A549 (cell line): ENCODE measurements around the gene MRRF. TPM values are rescaled to one million over a fixed set of nuclear protein-coding genes. Genes with fewer than 3 reads are reported as not detected.

Experiments used
- ATAC-seq, 2 experiments: fragments of 200-7000 bp in 1 of 2; fragments of >200 bp in 1 of 2; cut with Nextera tagmentation in 1 of 2; cut with Tn5 transposase in 1 of 2; 3 replicates each; pipeline versions ENCODE4 v1.8.0 to v1.9.1; 2018 to 2020; ENCODE audit warnings: mild to moderate bottlenecking in 1 of 2, moderate library complexity in 1 of 2
- CTCF ChIA-PET: fragments of 300-600 bp; sonication (Branson Sonifier 250); formaldehyde crosslinking; extraction: SDS; loops from one replicate; lab custom pipeline; 2021; ENCODE audit warnings: antibody characterized with exemption, inconsistent platforms; lab: Yijun Ruan, JAX
- POLR2A ChIA-PET: fragments of 350-600 bp; formaldehyde crosslinking; extraction: SDS; loops from one replicate; lab custom pipeline; 2021; ENCODE audit warnings: antibody characterized with exemption, inconsistent platforms; lab: Yijun Ruan, JAX
- DNase-seq, 2 experiments: peaks; one replicate each; pipeline versions ENCODE4 v3.0.0 to v3.0.0-alpha.2; 2011 to 2016; ENCODE audit warnings: low read depth in 1 of 2, low spot score in 1 of 2
- FAIRE-seq: peaks from 2 replicates; lab custom pipeline; 2011; peaks lifted over from hg19 to GRCh38; lab: Jason Lieb, UNC
- H3K27ac ChIP-seq, 2 experiments: fragments of >200 bp; sonication (Bioruptor Twin); formaldehyde crosslinking; 3 replicates each; pipeline ENCODE4 v1.5.1; 2016 to 2017
- H3K4me1 ChIP-seq: fragments of >200 bp; sonication (Bioruptor Twin); formaldehyde crosslinking; 3 replicates; pipeline ENCODE4 v1.6.1; 2016
- H3K4me2 ChIP-seq: fragments of >200 bp; sonication (Bioruptor Twin); formaldehyde crosslinking; 3 replicates; pipeline ENCODE4 v1.6.1; 2016
- H3K4me3 ChIP-seq: fragments of >200 bp; sonication (Bioruptor Twin); formaldehyde crosslinking; 3 replicates; pipeline ENCODE4 v1.5.1; 2016
- H3K9me3 ChIP-seq: fragments of >200 bp; sonication (Bioruptor Twin); formaldehyde crosslinking; 3 replicates; pipeline ENCODE4 v1.6.1; 2016
- ATOH8 ChIP-seq: fragments of 250-450 bp; sonication (Bioruptor Pico); IDR thresholded peaks from 2 replicates; pipeline ENCODE4 v1.5.0; 2020; ENCODE audit warnings: low read depth, mild to moderate bottlenecking, moderate library complexity
- BCL3 ChIP-seq: fragments of >200 bp; sonication (Bioruptor Twin); formaldehyde crosslinking; IDR thresholded peaks from 3 replicates; pipeline ENCODE4 v1.6.1; 2016
- CEBPB ChIP-seq, 2 experiments: fragments of >200 bp in 1 of 2; sonication (Bioruptor Twin) in 1 of 2; formaldehyde crosslinking in 1 of 2; IDR thresholded peaks; 2 replicates each; pipeline ENCODE4 v1.6.1; 2012 to 2016
- CHD2 ChIP-seq: fragments of 150-350 bp; IDR thresholded peaks from 2 replicates; pipeline ENCODE4 v1.6.1; 2014; ENCODE audit warnings: low read length; ENCODE audit not compliant: partially characterized antibody
- CHD4 ChIP-seq: fragments of 200-600 bp; sonication (generic); IDR thresholded peaks from 2 replicates; pipeline ENCODE4 v1.6.1; 2016; ENCODE audit warnings: antibody characterized with exemption, mild to moderate bottlenecking, borderline replicate concordance
- EHMT2 ChIP-seq: fragments of 200-600 bp; sonication (generic); IDR thresholded peaks from 2 replicates; pipeline ENCODE4 v1.6.1; 2016; ENCODE audit warnings: antibody characterized with exemption, low read depth, mild to moderate bottlenecking, moderate library complexity
- EP300 ChIP-seq, 2 experiments: fragments of >200 bp; sonication (Bioruptor Twin); formaldehyde crosslinking; IDR thresholded peaks; 2 replicates in 1 of 2; 3 replicates in 1 of 2; pipeline ENCODE4 v1.6.1; 2016 to 2017
- FOSB ChIP-seq: fragments of 250-450 bp; sonication (Bioruptor Pico); IDR thresholded peaks from 2 replicates; pipeline ENCODE4 v1.5.0; 2020; ENCODE audit warnings: mild to moderate bottlenecking, moderate library complexity
- FOXS1 ChIP-seq: fragments of 250-450 bp; sonication (Bioruptor Pico); IDR thresholded peaks from 2 replicates; pipeline ENCODE4 v1.5.0; 2020; ENCODE audit warnings: mild to moderate bottlenecking, moderate library complexity
- GATA3 ChIP-seq: IDR thresholded peaks from 2 replicates; pipeline ENCODE4 v1.6.1; 2012; ENCODE audit warnings: borderline replicate concordance
- HDAC2 ChIP-seq: fragments of 200-600 bp; sonication (generic); IDR thresholded peaks from 2 replicates; pipeline ENCODE4 v1.6.1; 2016
- HMGXB4 ChIP-seq: fragments of 250-450 bp; sonication (Bioruptor Pico); IDR thresholded peaks from 2 replicates; pipeline ENCODE4 v1.5.0; 2021; ENCODE audit warnings: mild to moderate bottlenecking, moderate library complexity, borderline replicate concordance
- HOXB5 ChIP-seq: fragments of 250-450 bp; sonication (Bioruptor Pico); IDR thresholded peaks from 2 replicates; pipeline ENCODE4 v1.5.0; 2020; ENCODE audit warnings: mild to moderate bottlenecking, moderate library complexity
- KDM1A ChIP-seq: fragments of 200-600 bp; sonication (generic); IDR thresholded peaks from 2 replicates; pipeline ENCODE4 v1.6.1; 2016; ENCODE audit warnings: low read depth, mild to moderate bottlenecking
- KDM5A ChIP-seq: fragments of 200-600 bp; sonication (generic); IDR thresholded peaks from 2 replicates; pipeline ENCODE4 v1.6.1; 2016; ENCODE audit warnings: antibody characterized with exemption, mild to moderate bottlenecking
- MAFK ChIP-seq: fragments of 450-650 bp; IDR thresholded peaks from 2 replicates; pipeline ENCODE4 v1.6.1; 2014; ENCODE audit not compliant: partially characterized antibody
- MAZ ChIP-seq: fragments of 150-350 bp; IDR thresholded peaks from 2 replicates; pipeline ENCODE4 v1.6.1; 2014; ENCODE audit warnings: antibody characterized with exemption, low read depth, low read length, borderline replicate concordance
- NFE2L2 ChIP-seq: fragments of 150-350 bp; conservative IDR thresholded peaks from 2 replicates; pipeline ENCODE4 v1.6.1; 2014; ENCODE audit warnings: low read length
- NPAS2 ChIP-seq: fragments of 250-450 bp; sonication (Bioruptor Pico); IDR thresholded peaks from 2 replicates; pipeline ENCODE4 v1.8.0; 2022; ENCODE audit warnings: mild to moderate bottlenecking, moderate library complexity, borderline replicate concordance
- NR3C1 ChIP-seq: fragments of >200 bp; sonication (Bioruptor Twin); formaldehyde crosslinking; IDR thresholded peaks from 3 replicates; pipeline ENCODE4 v1.6.1; 2017
- PBX3 ChIP-seq: IDR thresholded peaks from 2 replicates; pipeline ENCODE4 v1.6.1; 2012
- RARB ChIP-seq: fragments of 250-450 bp; sonication (Bioruptor Pico); IDR thresholded peaks from 2 replicates; pipeline ENCODE4 v1.8.0; 2021; ENCODE audit warnings: mild to moderate bottlenecking, moderate library complexity
- RFX5 ChIP-seq: fragments of 450-650 bp; IDR thresholded peaks from 2 replicates; pipeline ENCODE4 v1.7.1; 2014; ENCODE audit warnings: antibody characterized with exemption, mild to moderate bottlenecking, moderate library complexity
- SMC3 ChIP-seq: fragments of >200 bp; sonication (Bioruptor Twin); formaldehyde crosslinking; IDR thresholded peaks from 3 replicates; pipeline ENCODE4 v1.6.1; 2018; ENCODE audit warnings: inconsistent platforms
- SREBF2 ChIP-seq: fragments of 450-650 bp; IDR thresholded peaks from 2 replicates; pipeline ENCODE4 v1.6.1; 2014; ENCODE audit warnings: mild to moderate bottlenecking, moderate library complexity
- USF2 ChIP-seq: fragments of 450-650 bp; IDR thresholded peaks from 2 replicates; pipeline ENCODE4 v1.6.1; 2014; ENCODE audit warnings: antibody characterized with exemption
- ZC3H11A ChIP-seq: fragments of 450-650 bp; IDR thresholded peaks from 2 replicates; pipeline ENCODE4 v1.6.1; 2014; ENCODE audit warnings: antibody characterized with exemption, mild to moderate bottlenecking
- ZNF302 ChIP-seq: fragments of 250-450 bp; sonication (Bioruptor Pico); IDR thresholded peaks from 2 replicates; pipeline ENCODE4 v1.9.0; 2021; ENCODE audit warnings: inconsistent platforms, mild to moderate bottlenecking, moderate library complexity
- WGBS: methylation state at CpG from one replicate; pipeline ENCODE4 v1.1.6; 2017; ENCODE audit errors: missing lambda C conversion rate; 5-methylcytosine and 5-hydroxymethylcytosine counted together
- polyA plus RNA-seq, 4 experiments: library from polyadenylated mRNA; depleted of rRNA in 3 of 4; stranded (reverse); fragments of >200 nt; fragmentation: RNase III in 1 of 4; extraction: RNeasy Plus Mini Kit Qiagen cat#74134 plus additional on column Dnase treatment in 1 of 4; gene quantifications; 2 replicates in 3 of 4; 3 replicates in 1 of 4; pipeline ENCODE4 v1.2.3, GENCODE V29; 2011 to 2017

MRRF gene
- polyA plus RNA-seq, 2 of the 4 experiments (the other 2 are of a cell fraction) = 63.6 to 107 TPM

GRCh38 chr9:122332644-122333043 is 68.0 kb downstream of the MRRF start:
- no peak for TF ChIP-seq SMC3
- no peak for TF ChIP-seq USF2
- TF ChIP-seq CHD4 = no peak
- no peak for TF ChIP-seq ZC3H11A
- no peak for TF ChIP-seq CEBPB (IDR thresholded peaks at IDR 0.05)
- no peak for TF ChIP-seq HMGXB4 (CRISPR knock-in tag)
- TF ChIP-seq EP300 (IDR thresholded peaks at IDR 0.05) = no peak
- no peak for TF ChIP-seq HOXB5 (CRISPR knock-in tag)
- no peak for TF ChIP-seq CHD2
- TF ChIP-seq RFX5 = no peak
- TF ChIP-seq SREBF2 = no peak
- TF ChIP-seq ZNF302 (CRISPR knock-in tag) = no peak
- TF ChIP-seq NPAS2 (CRISPR knock-in tag) = no peak
- TF ChIP-seq ATOH8 (CRISPR knock-in tag) = no peak
- no peak for TF ChIP-seq BCL3
- no peak for TF ChIP-seq MAZ
- TF ChIP-seq PBX3 = no peak
- ATAC-seq (no peak), DNase-seq (no peak), FAIRE-seq (no peak)
- no peaks in the 10 kb centered on the region for H3K4me1 ChIP-seq
- POLR2A ChIA-PET = no interaction called here
- H3K27ac ChIP-seq = no peak overlapping the region
- H3K4me2 ChIP-seq = no peak overlapping the region
- WGBS = 62% methylated on average over 7 of the region's 7 CpGs
- CTCF ChIA-PET = interaction anchor here (1.5 kb wide), 1 partner anchor 210 kb away, joined by 4 read pairs; no protein-coding TSS in a partner anchor
- no peaks in the 10 kb centered on the region for H3K9me3 ChIP-seq
- no peak overlapping the region for H3K4me3 ChIP-seq

- H3K4me2 ChIP-seq = no peak overlapping the region
- CTCF ChIA-PET = interaction anchor here (0.6 to 2.3 kb wide), 4 partner anchors 12 to 235 kb away, joined by 3 to 10 read pairs (median 4); no protein-coding TSS in a partner anchor
- no peaks in the 10 kb centered on the region for H3K9me3 ChIP-seq
- H3K4me1 ChIP-seq = no peaks in the 10 kb centered on the region
- TF ChIP-seq ATOH8 (CRISPR knock-in tag) (no peak), FOXS1 (no peak), KDM1A (no peak), MAFK (no peak), HDAC2 (no peak), NR3C1 (no peak), NFE2L2 (no peak), KDM5A (no peak), FOSB (CRISPR knock-in tag) (no peak), RARB (CRISPR knock-in tag) (no peak), BCL3 (no peak), SREBF2 (no peak), GATA3 (no peak), EHMT2 (no peak), ZNF302 (CRISPR knock-in tag) (no peak)
- H3K4me3 ChIP-seq = no peak overlapping the region
- H3K27ac ChIP-seq = no peak overlapping the region
- DNase-seq (no peak), FAIRE-seq (no peak), ATAC-seq (no peak)
- POLR2A ChIA-PET = no interaction called here
- WGBS = 84% methylated on average over 10 of the region's 10 CpGs
Observed at GRCh38 chr9:122333169-122333808, 68.6 kb downstream of the MRRF start.
